ENCODE measurements around the gene DCDC2. TPM values are rescaled to one million over a fixed set of nuclear protein-coding genes. Genes with fewer than 3 reads are reported as not detected.

The DCDC2 gene
- total and polyA plus RNA-seq, 2 donors (not counting 3 experiments of a cell fraction or from before 2014, with no cell fraction given) = not detected

DNA sequence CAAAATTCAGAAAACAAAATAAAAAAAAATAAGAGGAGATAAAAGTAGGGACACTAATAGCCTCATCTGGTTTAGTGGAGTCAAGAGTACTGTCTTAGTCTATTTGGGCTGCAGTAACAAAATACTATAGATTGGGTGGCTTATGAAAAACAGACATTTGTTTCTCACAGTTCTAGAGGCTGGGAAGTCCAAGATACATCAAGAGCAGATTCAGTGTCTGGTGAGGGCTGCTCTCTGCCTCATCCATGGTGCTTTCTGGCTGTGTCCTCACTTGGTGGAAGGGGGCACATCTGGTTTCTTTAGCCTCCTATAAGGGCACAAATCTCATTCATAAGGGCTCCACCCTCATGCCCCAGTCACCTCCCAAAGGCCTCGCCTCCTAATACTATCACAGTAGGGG, 205.8 kb downstream of the DCDC2 start:
- H3K4me2 ChIP-seq (ENCODE audit: insufficient read depth, low read length) = no peak overlapping the region
- no peaks in the 10 kb centered on the region for H4K20me1 ChIP-seq (replicated peaks; ENCODE audit: control insufficient read depth, extremely low read depth, insufficient read depth, low read length)
- no peak for TF ChIP-seq FOS (IDR thresholded peaks at IDR 0.05; ENCODE audit: borderline replicate concordance, insufficient read depth, low read length)
- no peak for TF ChIP-seq POLR2A (IDR thresholded peaks at IDR 0.05; ENCODE audit: low read depth, low read length)
- TF ChIP-seq MYC (IDR thresholded peaks at IDR 0.05; ENCODE audit: low read depth, low read length) = no peak
- TF ChIP-seq POLR2AphosphoS5 (IDR thresholded peaks at IDR 0.05; ENCODE audit: insufficient read depth, low read depth, low read length) = no peak
- TF ChIP-seq JUN (IDR thresholded peaks at IDR 0.05; ENCODE audit: borderline replicate concordance, insufficient read depth, insufficient read length, low read depth) = no peak
- TF ChIP-seq GATA2 (IDR thresholded peaks at IDR 0.05; ENCODE audit: insufficient read depth, insufficient read length, low read depth, low read length) = no peak
- no peak for TF ChIP-seq CTCF (IDR thresholded peaks at IDR 0.05; ENCODE audit: extremely low read depth in 1 of 2, insufficient read depth in 1 of 2, low read depth in 1 of 2, low read length in 2 of 2)
- TF ChIP-seq EZH2 (IDR thresholded peaks at IDR 0.05; ENCODE audit: borderline replicate concordance, low read depth, low read length, severe bottlenecking) = no peak
- TF ChIP-seq, protein P1, sequence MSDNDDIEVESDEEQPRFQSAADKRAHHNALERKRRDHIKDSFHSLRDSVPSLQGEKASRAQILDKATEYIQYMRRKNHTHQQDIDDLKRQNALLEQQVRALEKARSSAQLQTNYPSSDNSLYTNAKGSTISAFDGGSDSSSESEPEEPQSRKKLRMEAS (IDR thresholded peaks at IDR 0.05; ENCODE audit: insufficient read depth, insufficient read length) = no peak
- no peak overlapping the region for H3K9ac ChIP-seq (replicated peaks; ENCODE audit: extremely low read depth, insufficient read depth, low read length)
- peaks cover 8% of the 10 kb centered on the region for H3K9me3 ChIP-seq (replicated peaks; ENCODE audit: control insufficient read depth, insufficient read depth, low read length)
- no peaks in the 10 kb centered on the region for H3K4me1 ChIP-seq (ENCODE audit: control insufficient read depth, extremely low read depth, insufficient read depth, low read length)
- H3K79me2 ChIP-seq (ENCODE audit: control insufficient read depth, insufficient read depth, low read length) = no peaks in the 10 kb centered on the region
- H3K27me3 ChIP-seq (ENCODE audit: control insufficient read depth in 2 of 2, insufficient read depth in 2 of 2, low read length in 2 of 2) = no peaks in the 10 kb centered on the region
- intact Hi-C loops (cut with micrococcal nuclease) = no loop called here
- DNase-seq (ENCODE audit: low read depth, low spot score) (no peak), FAIRE-seq (no peak)
- POLR2A ChIA-PET = no interaction called here
- dilution Hi-C loops (cut with MboI; ENCODE audit: extremely low pct_ligation_motif_present, low sequenced_read_pairs) = no loop called here
- H3K9me1 ChIP-seq (replicated peaks; ENCODE audit: control insufficient read depth, extremely low read depth, insufficient read depth, low read length) = no peaks in the 10 kb centered on the region
- CTCF ChIA-PET = no interaction called here
- H3K36me3 ChIP-seq (ENCODE audit: control insufficient read depth in 2 of 2, extremely low read depth in 1 of 2, insufficient read depth in 2 of 2, low read length in 2 of 2) = no peaks in the 10 kb centered on the region
- no peak overlapping the region for H3K27ac ChIP-seq (ENCODE audit: insufficient read depth, low read depth, low read length)
- H3K4me3 ChIP-seq (replicated peaks in 1 of 3; ENCODE audit: insufficient read depth in 1 of 3, low read depth in 1 of 3, low read length in 3 of 3) = no peak overlapping the region
- BruUV-seq (replicated peaks) = no TSS peak
- no peak overlapping the region for H2AFZ ChIP-seq (ENCODE audit: low read depth, low read length)
